Neural progenitor cell (in vitro differentiated cells): Measurements from ENCODE around the gene NOXO1.

Source experiments
- CTCF ChIP-seq: fragments of 200-600 bp; sonication (generic); IDR thresholded peaks from 2 replicates; pipeline ENCODE4 v1.5.1; 2017; ENCODE audit warnings: antibody characterized with exemption, mild to moderate bottlenecking
- EZH2 ChIP-seq: fragments of 200-600 bp; sonication (generic); IDR thresholded peaks from 2 replicates; pipeline ENCODE4 v1.6.1; 2017; ENCODE audit warnings: antibody characterized with exemption, mild to moderate bottlenecking, moderate library complexity

GRCh38 chr16:1975432-1976215 is 5.6 kb downstream of the NOXO1 start:
- no peak for TF ChIP-seq CTCF
- TF ChIP-seq EZH2, result no peak
